Activated naive CD8-positive, alpha-beta T cell treated with anti-CD3 and anti-CD28 coated beads, Interleukin-2, amount 50 U/mL, for 24 hours (primary cell): ENCODE measurements around the gene NLRP11.
A peak's percentile ranks its signal among the peaks of the same experiment; 100 is the strongest.
"Not testable (repeated sequence)": the region's sequence is repeated elsewhere in the genome, so short reads cannot be mapped to it uniquely, and the experiment has no call there.

Experiments used
- ATAC-seq: fragments of 150-1000 bp; cut with Tn5 transposase; one replicate; pipeline ENCODE4 v1.10.0; 2021
- DNase-seq: peaks from one replicate; pipeline ENCODE4 v3.0.0; 2021
- H3K27ac Mint-ChIP-seq: one replicate; pipeline ENCODE4 v1.8.0; 2021; ENCODE audit warnings: mild to moderate bottlenecking, mixed read lengths
- H3K27me3 Mint-ChIP-seq: one replicate; pipeline ENCODE4 v1.8.0; 2021; ENCODE audit warnings: mixed read lengths
- H3K36me3 Mint-ChIP-seq: one replicate; pipeline ENCODE4 v1.8.0; 2021; ENCODE audit warnings: low read depth, mixed read lengths
- H3K4me1 Mint-ChIP-seq: one replicate; pipeline ENCODE4 v1.8.0; 2021; ENCODE audit warnings: mixed read lengths
- H3K4me3 Mint-ChIP-seq: one replicate; pipeline ENCODE4 v1.8.0; 2021; ENCODE audit warnings: mild to moderate bottlenecking, moderate library complexity, mixed read lengths
- H3K9me3 Mint-ChIP-seq: one replicate; pipeline ENCODE4 v1.8.0; 2021; ENCODE audit warnings: mixed read lengths

Gene NLRP11

GRCh38 chr19:55813906-55814305 is 17.9 kb downstream of the NLRP11 start:
- no peak for DNase-seq
- no peak overlapping the region for H3K4me3 Mint-ChIP-seq
- peaks cover 19% of the 10 kb centered on the region for H3K27me3 Mint-ChIP-seq
- H3K4me1 Mint-ChIP-seq, result no peaks in the 10 kb centered on the region
- no peaks in the 10 kb centered on the region for H3K9me3 Mint-ChIP-seq
- no peak overlapping the region for H3K27ac Mint-ChIP-seq
- H3K36me3 Mint-ChIP-seq, result no peaks in the 10 kb centered on the region
- no peak for ATAC-seq

GRCh38 chr19:55812449-55812848 is 19.4 kb downstream of the NLRP11 start:
- H3K27ac Mint-ChIP-seq, result no peak overlapping the region
- no peaks in the 10 kb centered on the region for H3K36me3 Mint-ChIP-seq
- no peak for DNase-seq
- H3K4me3 Mint-ChIP-seq, result no peak overlapping the region
- H3K27me3 Mint-ChIP-seq, result peaks cover 18% of the 10 kb centered on the region
- no peaks in the 10 kb centered on the region for H3K9me3 Mint-ChIP-seq
- no peaks in the 10 kb centered on the region for H3K4me1 Mint-ChIP-seq
- no peak for ATAC-seq

- Mint-ChIP-seq H3K36me3 (no peaks in the 10 kb centered on the region), H3K27me3 (peaks cover 15% of the 10 kb centered on the region), H3K4me3 (no peak overlapping the region), H3K4me1 (no peaks in the 10 kb centered on the region), H3K27ac (no peak overlapping the region), H3K9me3 (no peaks in the 10 kb centered on the region)
- ATAC-seq (no peak), DNase-seq (no peak)
Observed at GRCh38 chr19:55811340-55811739, 20.5 kb downstream of the NLRP11 start.

GRCh38 chr19:55809381-55810058 is 22.3 kb downstream of the NLRP11 start:
- Mint-ChIP-seq H3K4me3 (no peak overlapping the region), H3K4me1 (no peaks in the 10 kb centered on the region), H3K36me3 (no peaks in the 10 kb centered on the region), H3K27ac (no peak overlapping the region), H3K27me3 (peaks cover 12% of the 10 kb centered on the region), H3K9me3 (no peaks in the 10 kb centered on the region)
- DNase-seq, result peak; percentile 40
- peak; percentile 88 for ATAC-seq

- no peak overlapping the region for H3K27ac Mint-ChIP-seq
- H3K4me3 Mint-ChIP-seq, result no peak overlapping the region
- H3K27me3 Mint-ChIP-seq, result peaks cover 5% of the 10 kb centered on the region
- no peaks in the 10 kb centered on the region for H3K4me1 Mint-ChIP-seq
- H3K9me3 Mint-ChIP-seq, result peaks cover 4% of the 10 kb centered on the region
- DNase-seq (no peak), ATAC-seq (no peak)
- H3K36me3 Mint-ChIP-seq, result no peaks in the 10 kb centered on the region
Observed at GRCh38 chr19:55802281-55802680, 29.5 kb downstream of the NLRP11 start.

- Mint-ChIP-seq H3K4me1 (no peaks in the 10 kb centered on the region), H3K9me3 (peaks cover 4% of the 10 kb centered on the region), H3K4me3 (no peak overlapping the region), H3K27me3 (peaks cover 7% of the 10 kb centered on the region), H3K36me3 (no peaks in the 10 kb centered on the region), H3K27ac (no peak overlapping the region)
- DNase-seq, result no peak
- ATAC-seq, result no peak
Observed at GRCh38 chr19:55801416-55801815, 30.4 kb downstream of the NLRP11 start.

- no peak for ATAC-seq
- no peaks in the 10 kb centered on the region for H3K4me1 Mint-ChIP-seq
Observed at GRCh38 chr19:55795021-55795420, 36.8 kb downstream of the NLRP11 start.

GRCh38 chr19:55781112-55781511 is 50.7 kb downstream of the NLRP11 start:
- no peak overlapping the region for H3K4me3 Mint-ChIP-seq
- H3K4me1 Mint-ChIP-seq, result no peaks in the 10 kb centered on the region
- H3K27ac Mint-ChIP-seq, result no peak overlapping the region
- H3K36me3 Mint-ChIP-seq, result no peaks in the 10 kb centered on the region
- DNase-seq, result no peak
- no peaks in the 10 kb centered on the region for H3K9me3 Mint-ChIP-seq
- no peak for ATAC-seq
- peaks cover 19% of the 10 kb centered on the region for H3K27me3 Mint-ChIP-seq

More at GRCh38 chr19:55795021-55795420, 36.8 kb downstream of the NLRP11 start:
- Mint-ChIP-seq H3K27me3 (peaks cover 7% of the 10 kb centered on the region), H3K36me3 (no peaks in the 10 kb centered on the region), H3K9me3 (peaks cover 3% of the 10 kb centered on the region), H3K4me3 (no peak overlapping the region), H3K27ac (no peak overlapping the region)
- DNase-seq, result no peak

- Mint-ChIP-seq H3K9me3 (no peaks in the 10 kb centered on the region), H3K27ac (no peak overlapping the region), H3K4me1 (no peaks in the 10 kb centered on the region), H3K27me3 (peaks cover 19% of the 10 kb centered on the region), H3K36me3 (no peaks in the 10 kb centered on the region), H3K4me3 (no peak overlapping the region)
- no peak for DNase-seq
- no peak for ATAC-seq
Observed at GRCh38 chr19:55778331-55778730, 53.5 kb downstream of the NLRP11 start.

GRCh38 chr19:55777528-55777927 is 54.3 kb downstream of the NLRP11 start:
- no peaks in the 10 kb centered on the region for H3K36me3 Mint-ChIP-seq
- H3K27me3 Mint-ChIP-seq, result peaks cover 17% of the 10 kb centered on the region
- no peaks in the 10 kb centered on the region for H3K9me3 Mint-ChIP-seq
- no peak for ATAC-seq
- H3K27ac Mint-ChIP-seq, result no peak overlapping the region
- peak; percentile 11 for DNase-seq
- H3K4me3 Mint-ChIP-seq, result no peak overlapping the region
- no peaks in the 10 kb centered on the region for H3K4me1 Mint-ChIP-seq

GRCh38 chr19:55769632-55770031 is 62.2 kb downstream of the NLRP11 start:
- H3K4me1 Mint-ChIP-seq, H3K9me3 Mint-ChIP-seq, H3K27me3 Mint-ChIP-seq, H3K36me3 Mint-ChIP-seq, H3K4me3 Mint-ChIP-seq, H3K27ac Mint-ChIP-seq, DNase-seq, ATAC-seq: not testable (repeated sequence)

GRCh38 chr19:55768818-55769217 is 63.0 kb downstream of the NLRP11 start, which contains the start of gene RFPL4AL1:
Gene RFPL4AL1, plus strand, starts transcription at chr19:55769118. Its CDS starts 2,687 bp downstream, at chr19:55771805.
- not testable (repeated sequence) for DNase-seq, ATAC-seq, H3K4me1 Mint-ChIP-seq, H3K9me3 Mint-ChIP-seq, H3K36me3 Mint-ChIP-seq, H3K4me3 Mint-ChIP-seq, H3K27ac Mint-ChIP-seq
- H3K27me3 Mint-ChIP-seq, result peaks cover 11% of the 10 kb centered on the region

- no peak overlapping the region for H3K27ac Mint-ChIP-seq
- no peaks in the 10 kb centered on the region for H3K36me3 Mint-ChIP-seq
- H3K9me3 Mint-ChIP-seq, result peaks cover 3% of the 10 kb centered on the region
- H3K4me3 Mint-ChIP-seq, result no peak overlapping the region
- ATAC-seq (no peak), DNase-seq (no peak)
- peaks cover 10% of the 10 kb centered on the region for H3K27me3 Mint-ChIP-seq
- H3K4me1 Mint-ChIP-seq, result no peaks in the 10 kb centered on the region
Observed at GRCh38 chr19:55766466-55766865, 65.3 kb downstream of the NLRP11 start.

- H3K4me3 Mint-ChIP-seq, H3K27ac Mint-ChIP-seq, H3K27me3 Mint-ChIP-seq, ATAC-seq, DNase-seq, H3K4me1 Mint-ChIP-seq, H3K9me3 Mint-ChIP-seq, H3K36me3 Mint-ChIP-seq: not testable (repeated sequence)
Observed at GRCh38 chr19:55758797-55759196, 73.0 kb downstream of the NLRP11 start, which contains the start of gene RFPL4A. Gene RFPL4A, plus strand, starts transcription at chr19:55759097. Its CDS starts 2,704 bp downstream, at chr19:55761801.

- not testable (repeated sequence) for DNase-seq, H3K4me1 Mint-ChIP-seq, H3K27ac Mint-ChIP-seq, H3K4me3 Mint-ChIP-seq, H3K36me3 Mint-ChIP-seq, H3K9me3 Mint-ChIP-seq, H3K27me3 Mint-ChIP-seq, ATAC-seq
Observed at GRCh38 chr19:55756808-55757207, 75.0 kb downstream of the NLRP11 start.
